Suprapubic skin (tissue), 4 donors: ENCODE results near the gene CACNA2D4. TPM values are rescaled to one million over a fixed set of nuclear protein-coding genes. Genes with fewer than 3 reads are reported as not detected.
A peak's percentile ranks its signal among the peaks of the same experiment; 100 is the strongest.

Source experiments
- DNase-seq, 2 donors: peaks; one replicate each; pipeline ENCODE4 v3.0.0-alpha.2; 2019; ENCODE audit warnings: low spot score in 2 of 2
- H3K27ac ChIP-seq: fragments of 200-600 bp; sonication (generic); one replicate; pipeline ENCODE4 v1.5.1; 2019
- H3K27me3 ChIP-seq: fragments of 200-600 bp; sonication (generic); one replicate; pipeline ENCODE4 v1.5.1; 2019
- H3K36me3 ChIP-seq: fragments of 200-600 bp; sonication (generic); one replicate; pipeline ENCODE4 v1.5.1; 2019
- H3K4me1 ChIP-seq: fragments of 200-600 bp; sonication (generic); one replicate; pipeline ENCODE4 v1.5.1; 2019
- H3K4me3 ChIP-seq: fragments of 200-600 bp; sonication (generic); one replicate; pipeline ENCODE4 v1.5.1; 2019; ENCODE audit warnings: mild to moderate bottlenecking
- H3K9me3 ChIP-seq: fragments of 200-600 bp; sonication (generic); one replicate; pipeline ENCODE4 v1.5.1; 2019
- CTCF ChIP-seq, 2 donors: fragments of 200-600 bp in 1 of 2; fragments of 450-650 bp in 1 of 2; sonication (generic) in 1 of 2; IDR thresholded peaks; one replicate each; pipeline ENCODE4 v1.5.1; 2016 to 2019; ENCODE audit warnings: antibody characterized with exemption in 2 of 2, mild to moderate bottlenecking in 1 of 2, moderate library complexity in 1 of 2
- EP300 ChIP-seq: sonication (generic); formaldehyde crosslinking; IDR thresholded peaks from one replicate; pipeline ENCODE4 v1.6.1; 2017; ENCODE audit warnings: antibody characterized with exemption
- POLR2A ChIP-seq, 2 donors: fragments of 450-650 bp; IDR thresholded peaks; one replicate each; pipeline ENCODE4 v1.6.1; 2017; ENCODE audit warnings: antibody characterized with exemption in 2 of 2, mild to moderate bottlenecking in 2 of 2, moderate library complexity in 2 of 2
- POLR2AphosphoS5 ChIP-seq, 3 donors: sonication (generic); formaldehyde crosslinking; IDR thresholded peaks; one replicate each; pipeline ENCODE4 v1.6.1; 2017; ENCODE audit warnings: antibody characterized with exemption in 3 of 3
- WGBS: methylation state at CpG from one replicate; pipeline ENCODE4 v1.1.5; 2018; 5-methylcytosine and 5-hydroxymethylcytosine counted together
- total RNA-seq, 4 donors: library from RNA; depleted of rRNA; stranded (reverse); fragments of >200 nt; gene quantifications; one replicate each; pipeline ENCODE4 v1.1.0, GENCODE V29; 2016

The CACNA2D4 gene
- total RNA-seq, 4 donors from 2014 or later = 0.56 to 1.5 (median 0.97) TPM

- no peak overlapping the region for H3K27ac ChIP-seq
- H3K27me3 ChIP-seq = no peaks in the 10 kb centered on the region
- H3K36me3 ChIP-seq = no peaks in the 10 kb centered on the region
- no peaks in the 10 kb centered on the region for H3K9me3 ChIP-seq
- H3K4me1 ChIP-seq = peaks cover 12% of the 10 kb centered on the region
- TF ChIP-seq EP300 (no peak), POLR2A (IDR thresholded peaks at IDR 0.05) (no peak), POLR2AphosphoS5 (IDR thresholded peaks at IDR 0.05) (no peak), CTCF (IDR thresholded peaks at IDR 0.05) (no peak)
- DNase-seq = no peak
- WGBS = 91% methylated on average over 9 of the region's 9 CpGs
- no peak overlapping the region for H3K4me3 ChIP-seq
These were observed 13.2 kb upstream of the CACNA2D4 start for GRCh38 chr12:1931642-1932041.

GRCh38 chr12:1930803-1931597, 12.5 kb upstream of the CACNA2D4 start:
- no peak overlapping the region for H3K27ac ChIP-seq

GRCh38 chr12:1929985-1930802, 11.7 kb upstream of the CACNA2D4 start:
- no peak overlapping the region for H3K27ac ChIP-seq
- no peaks in the 10 kb centered on the region for H3K9me3 ChIP-seq
- peaks cover 8% of the 10 kb centered on the region for H3K4me1 ChIP-seq
- no peaks in the 10 kb centered on the region for H3K36me3 ChIP-seq
- peaks cover 4% of the 10 kb centered on the region for H3K27me3 ChIP-seq
- no peak for TF ChIP-seq EP300
- no peak for TF ChIP-seq POLR2A (IDR thresholded peaks at IDR 0.05)
- TF ChIP-seq POLR2AphosphoS5 (IDR thresholded peaks at IDR 0.05) = no peak
- no peak for TF ChIP-seq CTCF (IDR thresholded peaks at IDR 0.05)
- WGBS = 84% methylated on average over 10 of the region's 11 CpGs
- DNase-seq = peak in 1 of 2 donors; percentile 66
- no peak overlapping the region for H3K4me3 ChIP-seq

More at GRCh38 chr12:1930803-1931597, 12.5 kb upstream of the CACNA2D4 start:
- H3K9me3 ChIP-seq = no peaks in the 10 kb centered on the region
- peak in 1 of 2 donors; percentile 74 for DNase-seq
- H3K4me3 ChIP-seq = no peak overlapping the region
- 84% methylated on average over 20 of the region's 27 CpGs for WGBS
- H3K4me1 ChIP-seq = peaks cover 8% of the 10 kb centered on the region
- TF ChIP-seq POLR2AphosphoS5 (IDR thresholded peaks at IDR 0.05) (no peak), POLR2A (IDR thresholded peaks at IDR 0.05) (no peak), CTCF (IDR thresholded peaks at IDR 0.05) (no peak), EP300 (no peak)
- no peaks in the 10 kb centered on the region for H3K27me3 ChIP-seq
- H3K36me3 ChIP-seq = no peaks in the 10 kb centered on the region

DNA sequence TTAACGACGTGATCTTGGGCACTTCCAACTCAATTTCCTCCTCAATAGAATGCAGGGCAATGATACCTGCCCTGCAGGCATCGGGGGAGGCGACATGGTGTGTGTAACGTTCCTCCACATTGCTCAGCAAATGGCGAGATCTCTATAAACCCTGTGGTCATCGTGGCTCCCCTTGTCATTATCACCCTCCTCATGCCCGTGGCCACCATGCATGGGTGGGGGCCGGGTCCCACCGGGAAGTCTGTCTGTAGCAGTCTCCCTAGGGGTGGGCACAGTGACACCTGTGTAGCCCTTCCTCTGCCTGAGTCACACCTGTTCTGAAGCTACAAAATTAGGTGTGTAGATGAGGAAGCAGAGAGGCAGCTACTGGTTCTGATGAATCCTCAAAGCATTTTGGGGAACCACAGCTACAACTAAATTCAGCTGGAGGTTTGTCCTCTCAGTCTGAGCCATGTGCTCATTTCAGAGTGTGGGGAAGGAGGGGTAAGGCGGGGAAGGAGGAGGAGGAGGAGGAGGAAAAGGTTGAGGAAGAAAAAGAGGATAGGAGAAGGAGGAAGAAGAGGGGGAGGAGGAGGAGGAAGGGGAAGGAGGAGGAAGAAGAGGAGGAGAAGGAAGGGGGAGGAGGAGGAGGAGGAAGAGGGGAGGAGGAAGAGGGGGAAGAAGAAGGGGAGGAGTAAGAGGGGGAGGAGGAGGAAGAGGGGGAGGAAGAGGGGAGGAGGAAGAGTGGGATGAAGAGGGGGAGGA, 11.0 kb upstream of the CACNA2D4 start:
- Histone ChIP-seq H3K9me3 (no peaks in the 10 kb centered on the region), H3K27ac (no peak overlapping the region), H3K27me3 (peaks cover 8% of the 10 kb centered on the region), H3K4me1 (peaks cover 13% of the 10 kb centered on the region), H3K4me3 (no peak overlapping the region), H3K36me3 (no peaks in the 10 kb centered on the region)
- DNase-seq = no peak
- 84% methylated on average over 8 of the region's 11 CpGs for WGBS
- TF ChIP-seq CTCF (IDR thresholded peaks at IDR 0.05) = no peak
- TF ChIP-seq EP300 = no peak
- no peak for TF ChIP-seq POLR2AphosphoS5 (IDR thresholded peaks at IDR 0.05)
- TF ChIP-seq POLR2A (IDR thresholded peaks at IDR 0.05) = no peak
